ENCODE results near the gene FAM90A1.
"Not testable (repeated sequence)": the region's sequence is repeated elsewhere in the genome, so short reads cannot be mapped to it uniquely, and the experiment has no call there.

FAM90A1 gene

GRCh38 chr12:8226992-8227731 lies at the start of gene FAM90A1:
Gene FAM90A1, minus strand, starts transcription at chr12:8227618. Its CDS starts 2,786 bp downstream, at chr12:8224832.
- not testable (repeated sequence) for H3F3A ChIP-seq (ENCODE audit: insufficient read depth); H3K27ac ChIP-seq (ENCODE audit: low read depth, low read length); H3K9ac ChIP-seq (ENCODE audit: low read length); H2AFZ ChIP-seq (ENCODE audit: low read depth, low read length, severe bottlenecking); H3K27me3 ChIP-seq (ENCODE audit: low read length); H3K4me2 ChIP-seq (ENCODE audit: low read depth, low read length, poor library complexity, severe bottlenecking); H3K36me3 ChIP-seq (ENCODE audit: low read length); H4K20me1 ChIP-seq (ENCODE audit: low read depth, low read length); H3K9me2 ChIP-seq (replicated peaks; ENCODE audit: insufficient read depth, low read length); H3K9me3 ChIP-seq (ENCODE audit: insufficient read depth, low read length); H3K79me2 ChIP-seq (ENCODE audit: insufficient read depth, low read length); H3K4me3 ChIP-seq (ENCODE audit: insufficient read depth, low read length, poor library complexity, severe bottlenecking)

GRCh38 chr12:8276397-8276796 lies 49.0 kb upstream of the FAM90A1 start:
- not testable (repeated sequence) for H3F3A ChIP-seq (ENCODE audit: insufficient read depth); H3K9me3 ChIP-seq (ENCODE audit: insufficient read depth, low read length); H3K27me3 ChIP-seq (ENCODE audit: low read length); H2AFZ ChIP-seq (ENCODE audit: low read depth, low read length, severe bottlenecking); H4K20me1 ChIP-seq (ENCODE audit: low read depth, low read length); H3K36me3 ChIP-seq (ENCODE audit: low read length); H3K9me2 ChIP-seq (replicated peaks; ENCODE audit: insufficient read depth, low read length); H3K4me2 ChIP-seq (ENCODE audit: low read depth, low read length, poor library complexity, severe bottlenecking); H3K4me3 ChIP-seq (ENCODE audit: insufficient read depth, low read length, poor library complexity, severe bottlenecking); H3K27ac ChIP-seq (ENCODE audit: low read depth, low read length); H3K9ac ChIP-seq (ENCODE audit: low read length); H3K79me2 ChIP-seq (ENCODE audit: insufficient read depth, low read length)

- H3K27ac ChIP-seq (ENCODE audit: low read depth, low read length); H3F3A ChIP-seq (ENCODE audit: insufficient read depth); H4K20me1 ChIP-seq (ENCODE audit: low read depth, low read length); H3K9me2 ChIP-seq (replicated peaks; ENCODE audit: insufficient read depth, low read length); H3K4me2 ChIP-seq (ENCODE audit: low read depth, low read length, poor library complexity, severe bottlenecking); H3K36me3 ChIP-seq (ENCODE audit: low read length); H3K4me3 ChIP-seq (ENCODE audit: insufficient read depth, low read length, poor library complexity, severe bottlenecking); H3K9ac ChIP-seq (ENCODE audit: low read length); H3K27me3 ChIP-seq (ENCODE audit: low read length); H2AFZ ChIP-seq (ENCODE audit: low read depth, low read length, severe bottlenecking); H3K9me3 ChIP-seq (ENCODE audit: insufficient read depth, low read length); H3K79me2 ChIP-seq (ENCODE audit: insufficient read depth, low read length): not testable (repeated sequence)
These were observed 39.3 kb upstream of the FAM90A1 start for GRCh38 chr12:8266706-8267105.

GRCh38 chr12:8264236-8264635 lies 36.8 kb upstream of the FAM90A1 start:
- not testable (repeated sequence) for H3K4me2 ChIP-seq (ENCODE audit: low read depth, low read length, poor library complexity, severe bottlenecking); H3K27me3 ChIP-seq (ENCODE audit: low read length); H4K20me1 ChIP-seq (ENCODE audit: low read depth, low read length); H3K9ac ChIP-seq (ENCODE audit: low read length); H2AFZ ChIP-seq (ENCODE audit: low read depth, low read length, severe bottlenecking); H3K9me3 ChIP-seq (ENCODE audit: insufficient read depth, low read length); H3K9me2 ChIP-seq (replicated peaks; ENCODE audit: insufficient read depth, low read length); H3K36me3 ChIP-seq (ENCODE audit: low read length); H3K27ac ChIP-seq (ENCODE audit: low read depth, low read length); H3F3A ChIP-seq (ENCODE audit: insufficient read depth); H3K79me2 ChIP-seq (ENCODE audit: insufficient read depth, low read length); H3K4me3 ChIP-seq (ENCODE audit: insufficient read depth, low read length, poor library complexity, severe bottlenecking)

GRCh38 chr12:8261111-8261554 lies 33.7 kb upstream of the FAM90A1 start:
- H3K4me2 ChIP-seq (ENCODE audit: low read depth, low read length, poor library complexity, severe bottlenecking); H3K36me3 ChIP-seq (ENCODE audit: low read length); H4K20me1 ChIP-seq (ENCODE audit: low read depth, low read length); H3K9me2 ChIP-seq (replicated peaks; ENCODE audit: insufficient read depth, low read length); H3K9ac ChIP-seq (ENCODE audit: low read length); H3F3A ChIP-seq (ENCODE audit: insufficient read depth); H3K9me3 ChIP-seq (ENCODE audit: insufficient read depth, low read length); H3K27ac ChIP-seq (ENCODE audit: low read depth, low read length); H2AFZ ChIP-seq (ENCODE audit: low read depth, low read length, severe bottlenecking); H3K4me3 ChIP-seq (ENCODE audit: insufficient read depth, low read length, poor library complexity, severe bottlenecking); H3K27me3 ChIP-seq (ENCODE audit: low read length); H3K79me2 ChIP-seq (ENCODE audit: insufficient read depth, low read length): not testable (repeated sequence)

GRCh38 chr12:8256356-8256755 lies 28.9 kb upstream of the FAM90A1 start:
- not testable (repeated sequence) for H3K4me3 ChIP-seq (ENCODE audit: insufficient read depth, low read length, poor library complexity, severe bottlenecking); H3K9me2 ChIP-seq (replicated peaks; ENCODE audit: insufficient read depth, low read length); H3K36me3 ChIP-seq (ENCODE audit: low read length); H3K9ac ChIP-seq (ENCODE audit: low read length); H3K4me2 ChIP-seq (ENCODE audit: low read depth, low read length, poor library complexity, severe bottlenecking); H3K79me2 ChIP-seq (ENCODE audit: insufficient read depth, low read length); H3K27me3 ChIP-seq (ENCODE audit: low read length); H3F3A ChIP-seq (ENCODE audit: insufficient read depth); H3K9me3 ChIP-seq (ENCODE audit: insufficient read depth, low read length); H2AFZ ChIP-seq (ENCODE audit: low read depth, low read length, severe bottlenecking); H4K20me1 ChIP-seq (ENCODE audit: low read depth, low read length); H3K27ac ChIP-seq (ENCODE audit: low read depth, low read length)

GRCh38 chr12:8254705-8255104 lies 27.3 kb upstream of the FAM90A1 start:
- H3K27ac ChIP-seq (ENCODE audit: low read depth, low read length); H2AFZ ChIP-seq (ENCODE audit: low read depth, low read length, severe bottlenecking); H3K9me2 ChIP-seq (replicated peaks; ENCODE audit: insufficient read depth, low read length); H3K27me3 ChIP-seq (ENCODE audit: low read length); H4K20me1 ChIP-seq (ENCODE audit: low read depth, low read length); H3K4me3 ChIP-seq (ENCODE audit: insufficient read depth, low read length, poor library complexity, severe bottlenecking); H3K4me2 ChIP-seq (ENCODE audit: low read depth, low read length, poor library complexity, severe bottlenecking); H3K36me3 ChIP-seq (ENCODE audit: low read length); H3K9me3 ChIP-seq (ENCODE audit: insufficient read depth, low read length); H3F3A ChIP-seq (ENCODE audit: insufficient read depth); H3K9ac ChIP-seq (ENCODE audit: low read length); H3K79me2 ChIP-seq (ENCODE audit: insufficient read depth, low read length): not testable (repeated sequence)

- H3K9ac ChIP-seq (ENCODE audit: low read length); H2AFZ ChIP-seq (ENCODE audit: low read depth, low read length, severe bottlenecking); H3K4me2 ChIP-seq (ENCODE audit: low read depth, low read length, poor library complexity, severe bottlenecking); H3F3A ChIP-seq (ENCODE audit: insufficient read depth); H3K27ac ChIP-seq (ENCODE audit: low read depth, low read length); H4K20me1 ChIP-seq (ENCODE audit: low read depth, low read length); H3K9me3 ChIP-seq (ENCODE audit: insufficient read depth, low read length); H3K4me3 ChIP-seq (ENCODE audit: insufficient read depth, low read length, poor library complexity, severe bottlenecking); H3K36me3 ChIP-seq (ENCODE audit: low read length); H3K27me3 ChIP-seq (ENCODE audit: low read length); H3K79me2 ChIP-seq (ENCODE audit: insufficient read depth, low read length); H3K9me2 ChIP-seq (replicated peaks; ENCODE audit: insufficient read depth, low read length): not testable (repeated sequence)
These were observed 24.8 kb upstream of the FAM90A1 start for GRCh38 chr12:8252056-8252818.
